Measurements from ENCODE around the gene SGMS1.
A peak's percentile ranks its signal among the peaks of the same experiment; 100 is the strongest.

Gene SGMS1

DNA sequence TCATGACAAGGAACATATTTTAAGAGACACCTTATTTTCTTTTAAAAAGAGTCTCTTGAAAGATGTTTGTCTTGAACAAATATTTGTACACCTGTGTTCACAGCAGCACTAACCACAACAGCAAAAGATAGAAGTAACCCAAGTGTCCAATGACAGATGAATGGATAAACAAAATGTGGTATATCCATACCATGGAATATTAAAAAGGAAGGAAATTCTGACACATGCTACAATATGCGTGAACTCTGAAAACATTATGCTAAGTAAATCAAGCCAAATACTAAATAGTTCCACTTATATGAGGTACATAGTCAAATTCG lies 17.8 kb downstream of the SGMS1 start:
- TF ChIP-seq, protein P1, sequence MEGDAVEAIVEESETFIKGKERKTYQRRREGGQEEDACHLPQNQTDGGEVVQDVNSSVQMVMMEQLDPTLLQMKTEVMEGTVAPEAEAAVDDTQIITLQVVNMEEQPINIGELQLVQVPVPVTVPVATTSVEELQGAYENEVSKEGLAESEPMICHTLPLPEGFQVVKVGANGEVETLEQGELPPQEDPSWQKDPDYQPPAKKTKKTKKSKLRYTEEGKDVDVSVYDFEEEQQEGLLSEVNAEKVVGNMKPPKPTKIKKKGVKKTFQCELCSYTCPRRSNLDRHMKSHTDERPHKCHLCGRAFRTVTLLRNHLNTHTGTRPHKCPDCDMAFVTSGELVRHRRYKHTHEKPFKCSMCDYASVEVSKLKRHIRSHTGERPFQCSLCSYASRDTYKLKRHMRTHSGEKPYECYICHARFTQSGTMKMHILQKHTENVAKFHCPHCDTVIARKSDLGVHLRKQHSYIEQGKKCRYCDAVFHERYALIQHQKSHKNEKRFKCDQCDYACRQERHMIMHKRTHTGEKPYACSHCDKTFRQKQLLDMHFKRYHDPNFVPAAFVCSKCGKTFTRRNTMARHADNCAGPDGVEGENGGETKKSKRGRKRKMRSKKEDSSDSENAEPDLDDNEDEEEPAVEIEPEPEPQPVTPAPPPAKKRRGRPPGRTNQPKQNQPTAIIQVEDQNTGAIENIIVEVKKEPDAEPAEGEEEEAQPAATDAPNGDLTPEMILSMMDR (IDR thresholded peaks at IDR 0.05; ENCODE audit: low read depth, low read length, missing control alignments), result no peak
- Histone ChIP-seq H3K36me3 (replicated peaks) (no peaks in the 10 kb centered on the region), H3K4me3 (ENCODE audit: low read depth, low read length) (no peak overlapping the region), H3K27ac (peak overlapping the region; percentile 79), H3K27me3 (replicated peaks) (no peaks in the 10 kb centered on the region)
- in situ Hi-C loops (cut with HindIII; ENCODE audit: low pct_ligation_motif_present, low sequenced_read_pairs), result no loop called here
- no peak for DNase-seq

DNA sequence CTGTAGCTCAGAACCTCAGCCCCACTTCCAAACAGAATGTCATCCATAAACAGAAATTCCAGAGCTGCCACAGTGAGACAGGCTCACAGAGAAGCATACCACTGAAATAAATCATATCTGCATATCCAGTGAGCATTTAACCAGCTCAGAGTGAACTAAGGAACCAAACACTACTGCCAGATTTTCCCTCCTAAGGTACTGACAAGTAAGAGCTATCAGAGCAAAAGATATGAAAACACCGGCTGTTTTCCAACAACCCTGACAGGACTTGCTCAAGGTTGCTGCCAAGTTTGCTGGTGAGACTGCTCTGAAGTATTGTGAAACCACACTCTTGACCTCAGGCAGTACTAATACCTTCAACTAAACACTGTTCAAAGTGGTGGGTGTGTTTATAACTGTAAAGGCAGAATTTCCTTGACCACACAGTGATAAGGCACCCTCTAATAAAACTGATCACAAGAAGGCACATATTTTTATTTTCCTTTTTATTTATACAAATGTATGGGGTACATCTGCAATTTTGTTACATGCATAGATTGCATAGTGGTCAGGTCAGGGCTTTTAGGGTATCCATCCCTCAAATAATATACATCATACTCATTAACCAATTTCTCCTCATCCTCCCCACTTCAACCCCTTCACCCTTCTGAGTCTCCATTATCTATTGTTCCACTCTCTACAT lies 18.3 kb downstream of the SGMS1 start:
- Histone ChIP-seq H3K27ac (peak overlapping the region; percentile 79), H3K36me3 (replicated peaks) (no peaks in the 10 kb centered on the region), H3K27me3 (replicated peaks) (no peaks in the 10 kb centered on the region), H3K4me3 (ENCODE audit: low read depth, low read length) (no peak overlapping the region)
- peak; percentile 92 for DNase-seq
- TF ChIP-seq, protein P1 (IDR thresholded peaks at IDR 0.05; ENCODE audit: low read depth, low read length, missing control alignments), result no peak
- in situ Hi-C loops (cut with HindIII; ENCODE audit: low pct_ligation_motif_present, low sequenced_read_pairs), result no loop called here

DNA sequence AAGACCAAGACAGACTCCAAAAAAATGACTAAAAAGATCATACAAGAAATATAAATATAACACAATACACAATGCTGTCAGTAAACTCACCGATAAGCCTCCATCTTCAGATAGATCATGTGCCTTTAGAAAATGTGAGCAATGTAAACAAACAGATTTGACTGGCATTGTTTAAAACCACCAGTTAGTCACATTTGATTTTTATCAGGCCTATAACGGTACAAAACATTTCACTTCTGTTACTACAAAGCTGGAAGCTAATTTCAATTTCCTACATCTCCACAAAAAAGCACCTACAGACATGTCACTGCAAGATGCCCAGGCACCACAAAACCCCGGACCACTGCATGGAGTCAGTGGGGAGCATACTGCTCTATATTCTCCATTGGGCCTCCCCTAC lies 18.9 kb downstream of the SGMS1 start:
- Histone ChIP-seq H3K4me3 (ENCODE audit: low read depth, low read length) (no peak overlapping the region), H3K27me3 (replicated peaks) (no peaks in the 10 kb centered on the region), H3K36me3 (replicated peaks) (no peaks in the 10 kb centered on the region), H3K27ac (peak overlapping the region; percentile 79)
- in situ Hi-C loops (cut with HindIII; ENCODE audit: low pct_ligation_motif_present, low sequenced_read_pairs), result no loop called here
- TF ChIP-seq, protein P1 (IDR thresholded peaks at IDR 0.05; ENCODE audit: low read depth, low read length, missing control alignments), result no peak
- no peak for DNase-seq

DNA sequence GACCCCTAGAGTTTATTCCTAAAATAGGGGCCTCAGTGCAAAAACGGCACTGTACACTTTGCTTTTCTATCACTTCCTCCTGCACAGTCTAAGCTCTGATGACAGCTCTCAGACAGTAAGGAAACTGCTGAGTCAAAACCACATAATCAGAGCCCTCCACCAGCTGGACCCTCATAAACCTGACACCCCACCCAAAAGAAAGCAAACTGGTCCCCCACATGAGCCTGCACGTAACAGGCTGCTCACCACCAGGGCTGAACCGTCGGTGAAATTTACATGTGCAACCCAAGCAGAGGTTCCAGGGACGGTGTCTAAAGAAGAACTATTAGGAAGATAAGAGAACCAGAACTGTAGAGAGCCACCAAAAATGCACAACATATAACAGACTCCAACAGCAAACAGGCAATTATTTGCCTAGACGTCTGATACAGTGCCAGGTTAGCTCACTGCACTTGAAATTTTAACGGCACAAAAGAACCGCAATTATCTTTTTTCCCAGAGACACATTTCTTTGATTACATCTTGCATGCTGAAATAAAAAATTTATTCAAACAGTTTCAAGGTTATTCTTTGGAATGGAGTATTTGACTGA lies 19.6 kb downstream of the SGMS1 start:
- Histone ChIP-seq H3K27ac (peak overlapping the region; percentile 79), H3K27me3 (replicated peaks) (no peaks in the 10 kb centered on the region), H3K4me3 (ENCODE audit: low read depth, low read length) (no peak overlapping the region), H3K36me3 (replicated peaks) (no peaks in the 10 kb centered on the region)
- in situ Hi-C loops (cut with HindIII; ENCODE audit: low pct_ligation_motif_present, low sequenced_read_pairs), result no loop called here
- TF ChIP-seq, protein P1 (IDR thresholded peaks at IDR 0.05; ENCODE audit: low read depth, low read length, missing control alignments), result no peak
- no peak for DNase-seq

DNA sequence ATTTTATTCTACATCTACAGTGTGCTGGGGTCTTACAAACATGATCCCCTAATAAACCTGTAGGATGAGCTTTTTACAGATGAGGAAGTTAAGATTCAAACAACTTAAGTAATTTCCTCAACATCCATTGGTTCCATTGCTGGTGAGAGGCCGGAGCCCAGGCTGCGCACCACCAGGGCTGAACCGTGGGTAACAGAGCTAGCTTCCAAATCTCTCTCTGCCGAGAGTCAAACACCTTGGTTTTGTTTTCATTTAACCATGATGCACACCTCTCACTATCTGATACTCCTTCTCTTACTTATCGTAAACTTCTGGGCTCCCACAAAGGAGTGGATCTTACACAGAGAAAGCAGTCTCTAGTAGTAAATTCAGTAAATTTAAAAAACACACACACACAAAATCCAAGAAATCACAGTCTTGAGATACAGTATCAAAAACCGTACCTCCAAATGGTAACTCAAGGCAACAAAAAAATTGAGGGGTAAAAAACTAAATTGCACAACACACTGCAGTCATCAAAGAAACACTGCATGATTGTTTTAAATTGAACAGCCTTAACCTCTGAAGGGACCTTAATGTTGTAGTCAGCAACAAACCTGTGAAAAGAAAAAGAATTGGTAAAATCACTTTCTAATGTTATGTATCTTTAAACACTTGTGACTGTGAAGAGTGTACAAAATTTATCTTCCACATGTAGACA lies 20.5 kb downstream of the SGMS1 start:
- TF ChIP-seq, protein P1 (IDR thresholded peaks at IDR 0.05; ENCODE audit: low read depth, low read length, missing control alignments), result no peak
- Histone ChIP-seq H3K4me3 (ENCODE audit: low read depth, low read length) (no peak overlapping the region), H3K36me3 (replicated peaks) (no peaks in the 10 kb centered on the region), H3K27me3 (replicated peaks) (no peaks in the 10 kb centered on the region), H3K27ac (no peak overlapping the region)
- in situ Hi-C loops (cut with HindIII; ENCODE audit: low pct_ligation_motif_present, low sequenced_read_pairs), result no loop called here
- DNase-seq, result no peak

Measured in brain microvascular endothelial cell (primary cell).